HG03558 (cell line): ENCODE data around the gene MED22.
A peak's percentile ranks its signal among the peaks of the same experiment; 100 is the strongest.

ENCODE experiments used
- ATAC-seq: cut with Tn5 transposase; IDR thresholded peaks from one replicate; pipeline ENCODE4 v1.9.1; 2021; ENCODE audit warnings: moderate number of reproducible peaks; ENCODE audit not compliant: unreplicated experiment; ENCODE audit errors: extremely low read depth

Gene MED22

GRCh38 chr9:133357656-133358055 is 9.7 kb upstream of the MED22 start:
- no peak for ATAC-seq

- peak; percentile 37 for ATAC-seq
Measured at GRCh38 chr9:133356391-133357091, 8.6 kb upstream of the MED22 start, which contains the start of the genes SURF1 and SURF2. SURF1 (minus strand) TSS chr9:133356487; CDS start chr9:133356453, 34 bp downstream. SURF2 (plus strand) TSS chr9:133356550; CDS start chr9:133356593, 43 bp downstream.

- ATAC-seq = no peak
Measured at GRCh38 chr9:133355881-133356357, 8.0 kb upstream of the MED22 start.

GRCh38 chr9:133354766-133355165 is 6.8 kb upstream of the MED22 start:
- no peak for ATAC-seq

GRCh38 chr9:133353548-133353947 is 5.6 kb upstream of the MED22 start:
- ATAC-seq = no peak

GRCh38 chr9:133352635-133353340 is 4.9 kb upstream of the MED22 start:
- ATAC-seq = no peak

GRCh38 chr9:133351908-133352634 is 4.1 kb upstream of the MED22 start:
- no peak for ATAC-seq

GRCh38 chr9:133351526-133351907 is 3.6 kb upstream of the MED22 start:
- no peak for ATAC-seq

- no peak for ATAC-seq
Measured at GRCh38 chr9:133349965-133350616, 2.2 kb upstream of the MED22 start.

GRCh38 chr9:133348718-133349573 is 1.0 kb upstream of the MED22 start:
- no peak for ATAC-seq

- no peak for ATAC-seq
Measured at GRCh38 chr9:133347515-133347984, 381 bp downstream of the MED22 start.

GRCh38 chr9:133346021-133346785 is 1.7 kb downstream of the MED22 start:
- no peak for ATAC-seq

- ATAC-seq = no peak
Measured at GRCh38 chr9:133345596-133345995, 2.3 kb downstream of the MED22 start.

- no peak for ATAC-seq
Measured at GRCh38 chr9:133344979-133345378, 3.0 kb downstream of the MED22 start.

GRCh38 chr9:133344071-133344470 is 3.9 kb downstream of the MED22 start:
- no peak for ATAC-seq

- ATAC-seq = no peak
Measured at GRCh38 chr9:133342570-133342969, 5.4 kb downstream of the MED22 start.

- ATAC-seq = no peak
Measured at GRCh38 chr9:133342069-133342406, 5.9 kb downstream of the MED22 start.

GRCh38 chr9:133341369-133342068 is 6.4 kb downstream of the MED22 start:
- ATAC-seq = no peak
